AG04450 (cell line): ENCODE measurements around the gene SDR42E2. TPM values are rescaled to one million over a fixed set of nuclear protein-coding genes. Genes with fewer than 3 reads are reported as not detected.

Source experiments
- CTCF ChIA-PET: fragments of 300-600, 350-600 bp; formaldehyde crosslinking; extraction: SDS; loops from one replicate; lab custom pipeline; 2022; ENCODE audit warnings: antibody characterized with exemption, inconsistent platforms; lab: Charles Lee
- POLR2A ChIA-PET: fragments of 350-600 bp; formaldehyde crosslinking; extraction: SDS; loops from one replicate; lab custom pipeline; 2021; ENCODE audit warnings: antibody characterized with exemption, inconsistent platforms; lab: Yijun Ruan, JAX
- DNase-seq: peaks from one replicate; pipeline ENCODE4 v3.0.0-alpha.2; 2011; ENCODE audit warnings: low read depth, low spot score
- H3K27ac ChIP-seq: one replicate; pipeline ENCODE4 v1.5.1; 2012; ENCODE audit warnings: low read depth, low read length, control low read depth
- H3K27me3 ChIP-seq: one replicate; pipeline ENCODE4 v1.6.0; 2012; ENCODE audit warnings: low read length; ENCODE audit not compliant: control insufficient read depth, insufficient read depth
- H3K4me3 ChIP-seq: 2 replicates; pipeline ENCODE4 v1.5.1; 2011; ENCODE audit warnings: mild to moderate bottlenecking, low read depth, low read length, control low read depth
- H3K9me3 ChIP-seq: 2 replicates; pipeline ENCODE4 v1.5.1; 2012; ENCODE audit warnings: low read length; ENCODE audit not compliant: control insufficient read depth, insufficient read depth
- CTCF ChIP-seq: IDR thresholded peaks from 2 replicates; pipeline ENCODE4 v1.5.1; 2011; ENCODE audit warnings: low read depth, low read length, control low read depth, inconsistent platforms
- polyA plus RNA-seq: library from polyadenylated mRNA; depleted of rRNA; stranded (reverse); fragments of >200 nt; gene quantifications from 2 replicates; pipeline ENCODE4 v1.2.3, GENCODE V29; 2011; rRNA removed

SDR42E2 gene
- polyA plus RNA-seq, 1 experiment, result not detected

- Histone ChIP-seq H3K27me3 (no peaks in the 10 kb centered on the region), H3K27ac (no peak overlapping the region), H3K4me3 (no peak overlapping the region), H3K9me3 (no peaks in the 10 kb centered on the region)
- CTCF ChIA-PET, result interaction anchor here (1.2 kb wide), 1 partner anchor 61 kb away, joined by 3 read pairs; no protein-coding TSS in a partner anchor
- POLR2A ChIA-PET, result no interaction called here
- TF ChIP-seq CTCF, result no peak
- DNase-seq, result no peak
Observed at GRCh38 chr16:22239131-22239805, 77.0 kb downstream of the SDR42E2 start.

- Histone ChIP-seq H3K4me3 (no peak overlapping the region), H3K9me3 (no peaks in the 10 kb centered on the region), H3K27ac (no peak overlapping the region), H3K27me3 (no peaks in the 10 kb centered on the region)
- DNase-seq, result no peak
- POLR2A ChIA-PET, result no interaction called here
- CTCF ChIA-PET, result no interaction called here
- TF ChIP-seq CTCF, result no peak
Observed at GRCh38 chr16:22240023-22240710, 77.9 kb downstream of the SDR42E2 start.

Other genes starting within 250 kb of the SDR42E2 start
- gene UQCRC2, start 209.1 kb upstream of the SDR42E2 start, polyA plus RNA-seq, result 209 and 245 TPM in 2 replicates
- gene PDZD9, start 161.4 kb upstream of the SDR42E2 start, polyA plus RNA-seq, result not detected in 2 replicates
- gene MOSMO, start 154.4 kb upstream of the SDR42E2 start, polyA plus RNA-seq, result 15.6 and 15.8 TPM in 2 replicates
- gene VWA3A, start 70.0 kb upstream of the SDR42E2 start, polyA plus RNA-seq, result not detected in 2 replicates
- 9.6 and 13.5 TPM in 2 replicates for gene EEF2K, start 43.8 kb downstream of the SDR42E2 start, polyA plus RNA-seq
- 32.0 and 43.6 TPM in 2 replicates for gene POLR3E, start 134.9 kb downstream of the SDR42E2 start, polyA plus RNA-seq
- gene CDR2, start 212.1 kb downstream of the SDR42E2 start, polyA plus RNA-seq, result 128 and 138 TPM in 2 replicates